HG02623 (cell line): ENCODE data around the gene USP26.
"Not testable (repeated sequence)": the region's sequence is repeated elsewhere in the genome, so short reads cannot be mapped to it uniquely, and the experiment has no call there.

Experiments used
- ATAC-seq: cut with Tn5 transposase; IDR thresholded peaks from one replicate; pipeline ENCODE4 v1.9.1; 2021; ENCODE audit warnings: moderate library complexity; ENCODE audit not compliant: unreplicated experiment

The USP26 gene

GRCh38 chrX:133033010-133033409 is 63.9 kb downstream of the USP26 start:
- ATAC-seq: no peak

GRCh38 chrX:133018229-133018628 is 78.7 kb downstream of the USP26 start:
- ATAC-seq: no peak

GRCh38 chrX:133007458-133007857 is 89.5 kb downstream of the USP26 start:
- ATAC-seq: no peak

DNA sequence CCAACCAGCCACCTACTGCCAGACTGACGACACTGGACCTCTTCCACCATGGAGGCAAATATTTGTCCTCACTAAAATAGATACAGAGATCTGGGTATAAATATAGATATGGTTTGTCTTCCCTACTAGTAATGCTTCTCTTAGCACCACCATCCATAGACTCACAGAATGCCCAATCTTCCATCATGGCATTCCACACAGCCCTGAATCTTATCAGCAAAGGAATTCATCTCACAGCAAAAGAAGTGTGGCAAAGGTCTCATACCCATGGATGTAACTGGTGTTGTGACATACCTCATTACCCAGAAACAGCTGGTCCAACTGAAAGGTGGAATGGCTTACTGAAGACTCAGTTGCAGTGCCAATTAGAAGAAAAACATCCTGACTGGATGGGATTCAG is 91.3 kb downstream of the USP26 start:
- no peak for ATAC-seq

DNA sequence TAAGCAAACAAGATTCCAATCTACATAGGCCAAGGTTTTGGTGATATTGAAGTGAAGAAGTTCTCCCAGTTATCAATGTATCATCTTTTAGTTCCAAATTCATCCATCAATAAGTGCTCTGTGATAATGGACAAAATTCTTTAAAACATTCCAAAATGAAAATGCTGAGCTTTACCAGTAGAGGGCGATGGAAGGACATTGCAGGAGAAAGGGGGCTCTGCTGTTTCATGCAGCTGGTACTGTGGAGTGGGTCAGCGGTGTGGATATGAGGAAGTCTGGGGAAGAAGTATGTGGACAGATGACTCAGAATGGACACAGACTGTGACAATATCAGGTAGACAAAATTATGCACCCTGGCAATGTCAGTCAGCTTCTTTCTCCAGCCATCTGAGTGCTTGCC is 91.9 kb downstream of the USP26 start:
- no peak for ATAC-seq

- ATAC-seq: no peak
Measured at GRCh38 chrX:132999209-132999608, 97.7 kb downstream of the USP26 start.

GRCh38 chrX:132990835-132991234 is 106.1 kb downstream of the USP26 start:
- ATAC-seq: no peak

- no peak for ATAC-seq
Measured at GRCh38 chrX:132986556-132986955, 110.4 kb downstream of the USP26 start.

DNA sequence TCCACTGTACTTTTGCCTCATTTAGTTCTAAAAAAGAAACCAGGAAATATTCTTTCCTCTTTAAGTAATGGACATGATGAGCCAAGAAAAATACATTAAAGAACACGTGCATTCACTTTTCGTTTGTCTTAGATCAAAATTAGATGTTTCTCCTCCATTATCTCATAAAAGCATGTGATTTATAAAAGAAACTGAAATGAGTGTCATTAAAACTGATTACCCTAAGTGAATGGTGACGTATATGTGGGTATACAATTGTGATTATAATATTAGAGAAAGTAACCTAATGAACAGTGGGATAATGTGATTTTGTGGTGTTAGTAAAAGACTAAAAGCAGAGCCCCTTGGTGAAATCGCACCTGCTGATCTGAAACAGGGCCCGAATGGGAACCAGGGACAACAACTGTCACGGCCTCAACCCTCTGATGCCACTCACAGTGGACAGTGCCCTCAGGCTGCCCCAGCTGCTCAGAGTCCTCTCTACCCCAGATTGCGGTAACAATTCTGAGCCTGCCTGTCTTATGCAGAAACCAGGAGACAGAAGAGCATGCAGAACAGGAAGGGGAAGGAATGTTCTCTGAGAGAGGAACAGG is 112.8 kb downstream of the USP26 start:
- ATAC-seq: no peak

- ATAC-seq: no peak
Measured at GRCh38 chrX:132983496-132983895, 113.4 kb downstream of the USP26 start.

- not testable (repeated sequence) for ATAC-seq
Measured at GRCh38 chrX:132980035-132980434, 116.9 kb downstream of the USP26 start.
